Stimulated activated CD4-positive, alpha-beta T cell treated with anti-CD3 and anti-CD28 coated beads, Interleukin-15, amount 100 ng/mL, for 24 hours (primary cell): ENCODE data around the gene RBMX.
A peak's percentile ranks its signal among the peaks of the same experiment; 100 is the strongest.
"Not testable (repeated sequence)": the region's sequence is repeated elsewhere in the genome, so short reads cannot be mapped to it uniquely, and the experiment has no call there.

ENCODE experiments used
- DNase-seq: peaks from one replicate; pipeline ENCODE4 v3.0.0-alpha.2; 2020

RBMX gene

GRCh38 chrX:136880452-136881013, at the start of gene RBMX:
RBMX (minus strand) TSS chrX:136880725; CDS start chrX:136879427, 1,298 bp downstream.
- DNase-seq, result peak; percentile 86

- not testable (repeated sequence) for DNase-seq
Measured at GRCh38 chrX:136921438-136921837, 40.9 kb upstream of the RBMX start.

DNA sequence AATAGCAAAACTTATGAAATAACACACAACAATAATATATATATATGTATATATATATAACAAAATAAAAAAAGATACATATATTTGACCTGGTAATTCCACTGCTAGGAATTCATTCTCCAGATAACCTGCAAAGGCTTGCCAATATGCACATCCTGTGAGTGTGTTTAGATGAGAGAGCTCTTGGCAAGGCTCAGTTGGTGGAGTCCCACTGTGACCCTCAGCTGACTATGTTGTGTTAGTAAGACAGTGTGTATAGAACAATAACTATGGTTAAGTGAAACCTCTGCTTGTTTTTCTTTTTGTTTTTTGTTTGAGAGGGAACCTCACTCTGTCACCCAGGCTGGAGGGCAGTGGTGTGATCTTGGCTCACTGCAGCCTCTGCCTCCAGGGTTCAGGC, 39.5 kb upstream of the RBMX start:
- no peak for DNase-seq

- no peak for DNase-seq
Measured at GRCh38 chrX:136916827-136917226, 36.3 kb upstream of the RBMX start.

DNA sequence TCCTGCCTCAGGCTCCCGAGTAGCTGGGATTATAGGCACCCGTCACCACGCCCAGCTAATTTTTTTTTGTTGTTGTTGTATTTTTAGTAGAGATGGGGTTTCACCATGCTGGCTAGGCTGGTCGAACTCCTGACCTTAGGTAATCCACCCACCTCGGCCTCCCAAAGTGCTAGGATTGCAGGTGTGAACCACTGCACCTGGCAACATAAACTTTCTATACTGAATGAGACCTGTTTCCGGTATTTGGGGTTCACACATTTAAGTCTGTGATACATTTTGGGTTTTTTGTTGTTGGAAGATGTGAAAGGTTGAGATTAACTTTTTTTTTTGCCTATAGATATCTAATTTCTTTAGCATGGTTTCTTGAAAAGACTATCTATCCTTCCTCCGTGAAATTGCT, 31.1 kb upstream of the RBMX start:
- DNase-seq, result not testable (repeated sequence)

DNA sequence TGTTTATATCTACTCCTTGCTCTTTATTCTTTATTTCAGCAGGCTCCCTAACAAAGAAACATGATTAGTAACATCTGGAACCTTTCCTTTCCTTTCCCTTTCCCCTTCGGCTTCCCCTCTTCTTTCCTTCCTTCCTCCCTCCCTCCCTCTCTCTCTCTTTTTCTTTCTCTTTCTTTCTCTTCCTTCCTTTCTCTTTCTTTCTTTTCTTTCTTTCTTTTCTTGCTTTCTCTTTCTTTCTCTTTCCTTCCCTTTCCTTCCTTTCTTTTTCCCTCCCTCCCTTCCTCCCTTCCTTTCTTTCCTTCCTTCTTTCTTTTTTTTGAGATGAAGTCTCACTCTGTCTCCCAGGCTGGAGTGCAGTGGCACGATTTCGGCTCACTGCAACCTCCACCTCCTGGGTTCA, 30.7 kb upstream of the RBMX start:
- no peak for DNase-seq

DNA sequence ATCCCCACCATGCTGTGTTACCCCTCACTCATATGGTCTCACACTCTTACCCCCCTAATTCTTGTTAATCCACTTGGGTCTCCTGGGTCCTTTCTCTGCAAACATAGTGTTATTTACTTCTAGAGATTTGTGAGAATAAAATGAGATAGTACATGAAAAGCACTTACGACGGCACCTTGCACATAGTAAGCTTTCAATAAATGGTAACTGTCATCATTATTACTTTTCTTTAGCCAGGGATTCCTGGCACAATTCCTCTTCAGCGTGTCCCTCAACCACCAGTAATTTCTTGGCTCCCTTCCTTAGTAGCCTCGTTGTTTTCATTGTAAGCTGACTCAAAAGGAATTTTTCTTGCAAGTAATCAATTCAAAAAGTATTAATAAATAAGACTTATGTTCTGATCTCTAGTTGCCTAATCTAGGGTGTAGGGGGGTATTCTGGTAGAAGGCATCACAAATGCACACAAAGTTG, 30.1 kb upstream of the RBMX start:
- DNase-seq, result no peak

GRCh38 chrX:136909706-136910564, 29.4 kb upstream of the RBMX start:
- peak; percentile 77 for DNase-seq

DNA sequence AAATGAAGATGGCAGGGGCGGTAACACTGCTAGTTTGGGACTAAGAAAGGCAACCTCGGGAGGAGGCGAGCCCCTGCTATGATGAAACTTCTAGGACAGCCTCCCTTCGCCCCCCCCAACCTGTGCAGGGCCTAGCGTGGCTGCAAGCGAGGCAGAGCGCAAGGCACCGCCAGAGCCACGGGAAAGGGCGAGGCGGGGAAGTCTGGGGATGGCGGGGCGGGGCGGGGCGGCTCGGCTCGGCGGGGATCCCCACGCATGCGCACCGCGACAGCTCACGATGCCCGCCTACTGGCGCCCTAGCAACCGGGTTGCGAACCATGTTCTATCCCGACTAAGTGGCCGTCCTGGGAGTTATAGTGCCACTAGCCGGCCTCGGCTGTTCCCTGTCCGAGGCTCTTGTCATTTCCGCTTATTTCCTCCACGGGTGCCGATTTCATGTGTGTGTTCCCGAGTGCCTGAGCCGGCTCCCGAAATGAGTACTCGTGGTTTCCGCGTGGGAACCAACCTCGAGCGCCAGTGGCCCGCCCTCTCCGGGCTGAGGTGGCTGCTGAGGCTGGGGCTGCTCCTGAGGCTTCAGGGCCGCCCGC, 28.7 kb upstream of the RBMX start:
- peak; percentile 82 for DNase-seq

DNA sequence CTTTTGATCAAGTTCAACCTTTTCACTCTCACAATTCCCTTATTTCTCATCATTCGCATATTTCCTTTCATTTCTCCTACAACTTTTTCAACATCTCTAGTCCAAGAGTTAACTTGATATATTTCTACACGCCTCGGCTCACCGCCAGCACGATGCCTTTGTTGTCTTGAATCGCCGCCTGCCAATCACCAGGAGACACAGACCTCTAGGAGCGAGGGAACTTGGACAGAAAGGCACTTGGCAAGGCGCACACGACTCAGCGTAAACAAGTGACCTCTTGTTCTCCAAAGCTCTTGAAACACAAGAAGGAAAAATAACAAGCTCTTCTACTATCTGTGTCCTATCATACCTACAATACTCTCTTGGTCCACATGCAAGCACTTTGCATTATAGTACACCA, 27.1 kb upstream of the RBMX start:
- no peak for DNase-seq

DNA sequence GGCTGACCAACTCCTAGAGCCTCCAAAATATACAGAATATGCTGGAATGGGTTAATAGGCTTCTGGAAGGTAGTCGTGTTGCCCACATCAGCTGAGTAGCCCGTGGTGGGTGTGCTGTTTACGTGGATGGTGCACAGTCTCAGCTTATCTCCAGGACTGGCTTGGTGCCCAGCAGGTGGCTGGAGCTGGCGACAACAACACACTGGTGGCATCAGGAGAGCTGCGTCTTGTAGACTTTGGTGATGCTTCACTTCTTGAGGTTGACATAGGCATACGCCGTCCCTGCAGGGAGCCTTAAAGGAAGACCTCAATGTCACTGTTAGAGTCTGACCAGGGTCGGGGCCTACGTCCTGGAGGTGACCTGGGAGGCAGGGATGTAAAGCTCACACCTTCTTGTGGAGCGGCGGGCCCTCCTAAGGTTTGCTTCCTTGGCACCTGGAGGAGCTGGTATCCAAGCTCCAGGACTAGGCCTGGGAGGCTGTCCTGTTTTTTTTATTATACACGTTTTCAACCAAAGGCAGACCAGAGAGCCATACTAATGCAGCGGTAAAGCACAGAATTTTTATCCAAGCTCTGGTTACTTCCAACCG, 26.5 kb upstream of the RBMX start:
- no peak for DNase-seq

GRCh38 chrX:136904067-136904466, 23.5 kb upstream of the RBMX start:
- not testable (repeated sequence) for DNase-seq

- not testable (repeated sequence) for DNase-seq
Measured at GRCh38 chrX:136900071-136900470, 19.5 kb upstream of the RBMX start.

GRCh38 chrX:136899221-136899620, 18.7 kb upstream of the RBMX start:
- DNase-seq, result no peak

- not testable (repeated sequence) for DNase-seq
Measured at GRCh38 chrX:136898752-136899151, 18.2 kb upstream of the RBMX start.

GRCh38 chrX:136896121-136896914, 15.8 kb upstream of the RBMX start:
- no peak for DNase-seq

- DNase-seq, result no peak
Measured at GRCh38 chrX:136892412-136892811, 11.9 kb upstream of the RBMX start.

DNA sequence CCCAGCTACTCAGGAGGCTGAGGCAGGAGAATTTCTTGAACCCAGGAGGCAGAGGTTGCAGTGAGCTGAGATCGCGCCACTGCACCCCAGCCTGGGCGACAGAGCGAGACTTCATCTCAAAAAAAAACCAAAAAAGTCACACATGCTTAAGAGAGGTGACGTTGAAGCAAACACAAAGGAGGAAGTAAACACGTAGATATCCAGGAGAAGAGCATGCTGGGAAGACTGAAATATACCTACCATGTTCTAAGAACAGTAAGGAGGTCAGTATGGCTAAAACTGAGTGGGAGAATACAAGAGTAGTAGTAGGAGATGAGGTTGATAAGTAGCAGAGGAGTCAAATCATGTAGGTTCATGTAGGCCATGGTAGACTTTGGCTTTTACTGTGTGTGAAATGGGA, 10.1 kb upstream of the RBMX start:
- not testable (repeated sequence) for DNase-seq

DNA sequence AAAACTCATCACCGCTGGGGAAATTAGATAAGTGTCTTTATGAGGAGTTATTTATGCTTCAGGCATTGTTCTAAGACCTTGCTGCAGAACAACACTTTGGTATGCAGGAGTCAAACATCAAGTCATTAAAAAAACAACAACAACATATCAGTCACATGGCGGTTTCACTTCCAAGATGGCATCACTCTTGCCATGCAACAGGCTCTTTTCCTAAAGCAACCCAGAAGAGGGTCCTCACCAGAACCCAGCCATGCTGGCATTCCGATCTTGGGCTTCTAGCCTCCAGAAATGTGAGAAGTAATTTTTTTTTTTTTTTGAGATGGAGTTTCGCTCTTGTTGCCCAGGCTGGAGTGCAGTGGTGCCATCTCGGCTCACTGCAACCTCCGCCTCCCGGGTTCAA, 8.7 kb upstream of the RBMX start:
- no peak for DNase-seq

- DNase-seq, result peak; percentile 29
Measured at GRCh38 chrX:136880003-136880451, 498 bp downstream of the RBMX start.

DNA sequence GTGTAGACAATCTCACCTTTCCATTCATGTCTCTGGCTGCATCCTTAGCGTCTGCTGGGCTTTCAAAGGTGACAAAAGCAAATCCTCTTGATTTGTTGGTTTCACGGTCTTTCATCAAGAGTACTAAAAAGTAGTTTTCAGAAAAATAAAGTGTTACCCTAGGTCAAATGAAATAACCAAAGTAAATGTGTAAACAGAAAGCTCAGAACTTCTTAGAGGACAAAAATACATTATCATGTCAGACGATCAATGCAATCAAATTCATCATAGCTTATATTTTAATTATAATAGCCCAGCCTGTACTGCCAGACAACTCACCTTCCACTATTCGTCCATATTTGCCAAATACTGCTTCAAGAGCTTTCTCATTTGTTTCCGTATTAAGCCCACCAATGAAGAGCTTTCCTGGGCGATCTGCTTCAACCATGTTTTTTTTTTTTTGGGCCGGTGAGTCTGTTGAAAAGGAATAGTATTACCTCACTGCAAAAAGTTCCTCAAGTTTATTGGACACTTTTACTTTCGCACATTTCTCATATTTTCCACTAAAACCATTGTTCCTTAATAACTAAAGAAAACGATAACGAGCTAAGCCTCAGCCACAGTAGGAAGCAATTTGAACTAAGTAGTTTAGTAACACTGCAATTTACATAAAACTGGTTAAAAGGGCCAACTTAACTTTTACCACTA, 1.4 kb downstream of the RBMX start:
- DNase-seq, result no peak

GRCh38 chrX:136878423-136878822, 2.1 kb downstream of the RBMX start:
- no peak for DNase-seq
